ENCODE measurements around the gene ENTPD8. TPM values are rescaled to one million over a fixed set of nuclear protein-coding genes. Genes with fewer than 3 reads are reported as not detected.

ENTPD8 gene
- total and polyA plus RNA-seq, 2 of the 13 experiments (the other 11 are each of a cell fraction or from before 2014, with no cell fraction given), result 0.26 to 0.44 TPM

- peak; percentile 55 for TF ChIP-seq ZHX2 (IDR thresholded peaks at IDR 0.05; ENCODE audit: low read depth)
- TF ChIP-seq ZHX2 (CRISPR knock-in tag; IDR thresholded peaks at IDR 0.05; ENCODE audit: borderline replicate concordance), result no peak
- no peak for TF ChIP-seq HIC2 (CRISPR knock-in tag; IDR thresholded peaks at IDR 0.05; ENCODE audit: low read depth)
- TF ChIP-seq ZNF75D (CRISPR knock-in tag; IDR thresholded peaks at IDR 0.05; ENCODE audit: borderline replicate concordance), result no peak
- no peak for TF ChIP-seq ZNF550 (CRISPR knock-in tag; IDR thresholded peaks at IDR 0.05; ENCODE audit: borderline replicate concordance)
- peak; percentile 91 for TF ChIP-seq SALL2 (CRISPR knock-in tag; IDR thresholded peaks at IDR 0.05)
- TF ChIP-seq SRSF4 (IDR thresholded peaks at IDR 0.05; ENCODE audit: low read depth, low read length, poor library complexity, severe bottlenecking), result no peak
- TF ChIP-seq RERE (CRISPR knock-in tag; IDR thresholded peaks at IDR 0.05; ENCODE audit: low read depth), result 0 out of 2 replicates have a peak, but pooled peaks have one; percentile 31
- no peak for TF ChIP-seq SMAD9 (CRISPR knock-in tag; IDR thresholded peaks at IDR 0.05)
- TF ChIP-seq ELF4 (CRISPR knock-in tag; IDR thresholded peaks at IDR 0.05; ENCODE audit: borderline replicate concordance), result no peak
- TF ChIP-seq ZNF329 (CRISPR knock-in tag; IDR thresholded peaks at IDR 0.05; ENCODE audit: low read depth), result peak; percentile 58; the same call in 1 of the 2 replicates
- no peak for TF ChIP-seq ZNF280B (CRISPR knock-in tag; IDR thresholded peaks at IDR 0.05; ENCODE audit: borderline replicate concordance)
These were observed 18.3 kb downstream of the ENTPD8 start, which contains the start of the genes EXD3 and NOXA1 (continued) for GRCh38 chr9:137422604-137423513.
